HG02884 (cell line): ENCODE data around the gene C1GALT1C1L.
A peak's percentile ranks its signal among the peaks of the same experiment; 100 is the strongest.
"Not testable (repeated sequence)": the region's sequence is repeated elsewhere in the genome, so short reads cannot be mapped to it uniquely, and the experiment has no call there.

ENCODE experiments used
- ATAC-seq: cut with Tn5 transposase; IDR thresholded peaks from one replicate; pipeline ENCODE4 v1.9.1; 2021; ENCODE audit warnings: mild to moderate bottlenecking, moderate library complexity; ENCODE audit not compliant: unreplicated experiment

C1GALT1C1L gene

DNA sequence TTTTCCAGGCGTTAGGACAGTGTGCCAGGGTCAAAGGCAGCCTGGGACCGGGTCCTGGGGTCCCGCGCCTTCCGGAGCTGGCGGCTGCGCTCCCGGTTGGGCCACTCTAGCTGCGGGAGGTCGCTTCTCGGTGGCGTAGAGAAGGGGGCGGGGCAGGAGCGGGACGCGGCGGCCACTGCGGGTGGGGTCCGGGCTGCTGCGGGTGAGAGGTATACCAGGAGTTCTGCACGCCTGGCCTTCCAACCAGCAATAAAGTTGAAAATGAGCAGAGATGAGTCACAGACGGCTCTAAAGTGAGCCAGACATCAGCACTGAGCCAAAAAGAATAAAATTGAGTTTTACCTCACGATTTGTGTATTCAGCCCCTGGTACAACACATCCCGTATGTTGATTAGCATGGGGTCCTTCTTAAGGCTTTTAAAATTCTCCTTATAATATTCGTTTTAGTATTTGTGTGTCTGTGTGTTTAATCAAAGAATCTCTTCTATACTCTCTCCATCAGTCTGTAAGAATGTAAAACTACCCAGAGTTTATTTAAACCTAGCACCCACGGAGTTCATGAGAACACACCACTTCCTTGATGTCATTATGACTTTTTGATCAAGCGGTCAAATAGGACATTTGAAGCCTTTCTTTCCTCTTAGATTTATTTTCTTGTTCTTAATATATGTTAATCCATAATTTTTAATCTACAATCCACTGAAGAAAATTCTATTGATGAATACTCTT, at the start of gene C1GALT1C1L:
C1GALT1C1L (minus strand) TSS at position 108 of the 729 bp plus-strand sequence; CDS start at position 1, 107 bp downstream.
- ATAC-seq, result no peak

DNA sequence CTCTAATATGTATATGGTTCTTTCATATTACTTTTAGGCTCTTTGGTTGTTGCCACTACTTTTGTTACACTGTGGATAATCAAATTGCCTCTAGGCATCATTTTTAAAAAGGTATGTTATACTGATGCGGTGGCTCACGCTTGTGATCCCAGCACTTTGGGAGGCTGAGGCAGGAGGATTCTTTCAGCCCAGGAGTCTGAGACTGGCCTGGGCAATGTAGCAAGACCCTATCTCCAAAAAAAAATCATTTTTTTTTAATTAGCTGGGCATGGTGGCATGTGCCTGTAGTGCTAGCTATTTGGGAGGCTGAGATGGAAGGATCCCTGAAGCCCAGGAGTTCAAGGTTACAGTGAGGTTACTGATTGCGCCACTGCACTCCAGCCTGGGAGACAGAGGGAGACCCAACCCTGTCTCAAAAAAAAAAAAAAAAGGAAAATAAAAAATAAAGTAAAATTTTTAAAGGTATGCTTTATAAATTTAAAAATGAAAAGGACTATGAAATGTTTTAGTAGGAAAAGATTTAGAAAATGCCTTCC, 49.5 kb upstream of the C1GALT1C1L start:
- ATAC-seq, result no peak

DNA sequence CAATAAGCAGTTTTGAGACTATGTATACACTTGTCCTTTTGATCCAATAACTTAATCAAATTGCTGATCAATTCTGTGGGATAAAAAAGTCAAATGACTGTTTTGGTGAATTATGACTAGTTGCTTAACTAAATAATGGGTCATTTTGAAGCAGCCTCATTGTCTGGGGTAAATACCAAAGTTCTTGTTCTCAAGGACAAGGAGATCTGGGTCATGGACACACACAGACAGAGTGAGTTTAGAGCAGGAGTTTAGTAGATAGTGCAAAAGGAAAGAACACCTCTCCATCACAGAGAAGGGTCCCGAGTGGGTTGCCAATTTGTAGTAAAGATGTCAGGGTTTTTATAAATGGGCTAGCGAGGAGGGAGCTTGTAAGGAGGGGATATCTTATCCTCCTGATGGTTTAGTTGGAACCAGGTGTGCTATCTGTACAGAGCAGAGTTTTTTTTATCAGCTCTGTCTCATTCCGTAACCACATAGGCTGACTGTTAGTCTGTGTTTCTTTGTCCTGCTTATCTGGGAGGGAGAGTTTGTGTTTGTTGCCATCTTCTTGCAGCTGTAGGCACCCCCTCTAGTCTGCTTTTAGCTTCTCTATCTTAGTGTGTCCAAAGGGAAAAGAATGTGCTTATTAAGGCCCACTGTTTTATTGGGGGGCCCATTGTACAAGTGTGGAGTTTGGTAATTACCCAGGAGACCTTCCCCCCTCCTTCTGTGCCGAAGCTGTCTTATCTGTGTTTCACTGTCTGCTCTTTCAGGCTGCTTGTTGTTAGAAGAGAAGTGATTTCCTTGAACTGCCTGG, 48.7 kb upstream of the C1GALT1C1L start:
- ATAC-seq, result no peak

DNA sequence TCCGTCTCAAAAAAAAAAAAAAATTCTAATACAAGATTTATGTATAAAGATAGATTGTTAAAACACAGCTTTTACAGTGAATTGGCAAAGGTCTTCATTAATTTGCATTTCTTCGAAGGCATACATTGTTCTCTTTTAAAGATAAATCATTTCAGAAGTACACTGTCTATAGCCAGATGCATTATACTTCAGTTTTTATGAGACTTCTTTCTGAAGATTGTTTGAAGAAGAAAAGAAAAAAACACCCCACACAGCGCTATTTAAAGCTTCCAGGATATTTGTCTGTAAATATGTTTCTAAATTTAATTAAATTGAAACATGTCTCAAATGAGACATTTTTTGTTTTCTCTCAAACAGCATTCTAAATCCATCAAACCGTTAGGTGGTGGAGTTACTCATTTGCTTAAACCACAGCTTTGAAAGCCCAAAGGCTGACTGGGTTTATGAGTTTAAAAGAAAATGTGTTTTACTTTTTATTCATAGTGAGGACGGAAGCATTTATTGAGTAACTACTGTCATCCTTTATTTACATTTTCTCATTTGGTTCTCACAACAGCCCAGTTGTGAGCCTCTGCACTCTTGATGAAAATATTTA, 42.4 kb upstream of the C1GALT1C1L start:
- ATAC-seq, result peak; percentile 78

DNA sequence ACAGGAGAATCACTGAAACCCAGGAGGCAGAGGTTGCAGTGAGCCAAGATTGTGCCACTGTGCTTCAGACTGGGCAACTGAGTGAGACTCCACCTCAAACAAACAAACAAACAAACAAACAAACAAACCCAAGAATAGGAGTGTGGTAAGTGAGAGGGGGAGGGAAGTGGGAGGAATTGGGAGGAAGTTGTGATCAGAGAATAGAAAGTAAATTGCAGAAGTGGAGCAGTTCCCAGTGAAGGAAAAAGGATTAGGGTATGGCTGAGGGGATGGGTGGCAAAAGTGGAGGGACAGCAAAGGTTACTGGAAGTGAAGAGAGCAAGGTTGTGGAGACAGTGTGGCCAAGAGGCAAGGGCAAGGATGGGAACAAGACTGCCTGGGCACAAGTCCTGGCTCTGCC, 41.1 kb upstream of the C1GALT1C1L start:
- ATAC-seq, result no peak

DNA sequence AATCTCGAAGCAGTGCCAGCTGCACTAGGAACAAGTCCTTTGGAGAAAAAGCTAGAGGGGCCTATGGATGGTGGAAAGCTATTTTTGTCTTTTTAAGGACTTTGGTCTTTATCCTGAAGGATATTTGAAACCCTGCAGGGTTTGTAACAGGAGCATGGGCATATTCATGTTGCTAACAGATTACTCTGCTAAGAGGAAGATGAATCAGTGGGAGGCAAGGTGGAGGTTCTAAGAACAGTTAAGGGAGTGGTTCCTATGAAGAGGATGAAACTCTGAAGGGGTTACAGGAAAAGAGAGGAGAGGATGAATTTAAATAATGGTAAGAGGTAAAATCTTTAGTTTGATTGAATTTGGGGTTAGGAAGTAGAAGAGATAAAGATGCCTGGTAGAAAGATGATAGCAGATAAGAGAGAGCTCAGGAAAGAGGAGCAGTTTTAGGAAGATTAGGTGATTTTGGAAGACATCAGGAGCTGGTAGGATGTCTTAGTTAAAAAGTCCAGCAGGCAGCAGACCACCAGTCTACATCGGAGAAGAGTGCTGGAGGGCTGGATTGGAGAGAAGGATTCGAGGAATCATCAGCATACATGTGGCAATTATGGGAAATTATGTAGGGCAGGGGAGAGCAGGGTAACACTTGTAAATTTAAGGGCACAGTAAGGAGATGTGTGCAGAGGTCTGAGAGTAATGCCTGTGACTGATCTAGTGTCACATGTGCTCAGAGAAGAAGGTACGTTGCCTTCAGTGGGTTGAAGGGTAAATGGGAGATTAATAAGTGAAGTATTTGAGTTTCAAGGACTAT, 39.3 kb upstream of the C1GALT1C1L start:
- ATAC-seq, result no peak

DNA sequence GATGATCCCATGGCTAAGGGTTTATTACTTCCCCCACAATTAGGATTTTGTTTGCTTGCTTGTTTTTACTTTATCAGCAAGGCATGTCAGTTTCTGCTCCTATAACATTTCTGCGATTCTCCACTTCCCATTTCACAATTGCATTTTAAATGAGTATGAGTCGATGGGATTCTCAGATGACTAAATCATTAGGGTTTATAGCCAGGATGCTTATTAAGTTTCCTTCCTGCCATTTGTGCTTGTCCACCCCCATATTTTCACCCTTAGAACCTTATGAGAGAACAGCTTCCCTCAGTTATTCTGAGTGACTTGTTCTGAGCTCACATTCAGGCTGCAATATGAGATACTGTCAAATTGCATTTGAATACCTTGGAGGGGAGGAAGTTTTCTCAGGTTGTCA, 37.9 kb upstream of the C1GALT1C1L start:
- no peak for ATAC-seq

DNA sequence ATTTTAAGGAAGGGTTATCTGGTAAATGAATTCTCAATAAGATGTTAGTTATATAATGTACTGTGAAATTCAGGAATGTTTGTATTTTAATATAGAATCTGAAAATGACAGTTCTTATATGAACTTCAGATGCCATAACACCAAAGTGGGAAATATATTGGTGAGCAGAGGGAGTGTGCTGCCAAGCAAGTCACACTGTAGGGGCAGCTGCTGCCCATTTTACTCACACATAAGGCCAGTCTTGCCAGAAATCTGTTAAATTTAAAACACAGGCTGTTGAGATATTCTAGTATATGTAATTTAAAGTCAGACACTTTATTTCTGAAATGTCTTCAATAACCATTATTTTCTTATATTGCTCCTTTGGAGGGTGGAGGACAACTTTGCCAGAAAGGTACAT, 34.6 kb upstream of the C1GALT1C1L start:
- no peak for ATAC-seq

DNA sequence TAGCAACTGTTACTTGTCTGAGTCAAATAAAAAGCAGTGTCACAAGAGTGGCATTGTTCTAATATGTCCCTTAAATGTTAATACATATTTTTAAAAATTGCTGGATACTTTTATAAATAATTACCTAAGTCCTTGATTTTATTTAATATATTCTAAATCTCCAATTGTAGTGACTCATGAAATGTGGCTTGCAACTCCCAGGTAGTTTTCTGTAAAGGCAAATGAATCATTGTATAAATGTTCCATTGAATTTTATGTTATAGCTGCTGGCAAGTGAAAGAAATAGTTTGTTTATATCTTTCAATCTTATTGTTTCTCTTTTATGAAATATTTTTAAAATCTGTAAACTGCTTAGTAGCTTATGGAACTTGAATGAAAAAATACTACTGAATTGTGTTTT, 32.7 kb upstream of the C1GALT1C1L start:
- ATAC-seq, result no peak

DNA sequence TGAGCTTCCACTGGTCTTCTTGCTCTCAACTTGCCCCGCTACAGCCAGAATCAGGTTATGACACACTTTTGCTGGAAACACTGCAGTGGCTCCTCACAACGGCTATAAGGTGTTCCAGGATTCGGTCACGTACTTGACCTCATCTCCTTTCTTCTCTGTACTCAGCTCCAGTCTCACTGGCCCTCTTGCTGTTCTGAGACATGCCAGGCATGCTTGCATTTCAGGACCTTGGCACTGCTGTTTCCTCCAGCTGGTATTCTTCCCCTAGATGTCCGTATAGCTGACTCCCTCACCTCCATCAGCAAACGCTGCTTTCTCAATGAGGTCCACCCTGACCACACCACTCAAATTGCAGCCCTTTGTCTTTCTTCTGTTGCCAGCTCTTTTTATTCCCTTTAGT, 31.9 kb upstream of the C1GALT1C1L start:
- ATAC-seq, result no peak

DNA sequence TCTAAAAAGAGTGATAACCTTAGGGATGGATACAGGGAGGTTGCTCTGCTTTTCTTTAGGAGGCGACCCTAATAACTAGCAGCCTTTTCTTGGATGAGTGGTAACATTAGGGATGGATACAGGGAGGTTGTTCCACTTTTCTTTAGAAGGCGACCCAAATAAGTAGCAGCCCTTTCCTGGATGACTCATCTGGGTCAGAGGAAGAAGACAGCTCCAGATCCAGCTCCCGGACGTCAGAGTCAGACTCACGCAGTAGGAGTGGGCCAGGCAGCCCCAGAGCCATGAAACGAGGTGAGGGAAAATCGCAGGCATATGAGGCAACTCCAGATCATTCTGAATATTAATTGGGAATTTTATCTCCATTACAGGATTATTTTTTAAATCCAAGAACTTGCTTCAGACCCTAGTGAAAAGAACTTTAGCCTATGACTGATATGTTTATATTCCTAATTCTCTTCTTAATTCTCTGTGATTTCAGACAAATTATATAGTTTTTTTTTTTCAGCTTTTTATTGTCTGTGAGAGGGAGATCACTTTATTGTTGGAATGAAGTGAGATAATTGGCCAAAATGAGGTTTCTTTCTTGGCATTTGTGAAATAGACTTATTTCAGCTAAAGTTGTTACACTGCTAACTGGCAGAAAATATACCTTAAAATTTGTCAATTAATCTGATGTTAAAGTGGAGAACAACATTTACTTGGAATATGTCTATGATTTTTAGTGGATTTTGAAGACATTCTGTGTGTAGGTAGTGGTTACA, 31.2 kb upstream of the C1GALT1C1L start:
- ATAC-seq, result no peak

DNA sequence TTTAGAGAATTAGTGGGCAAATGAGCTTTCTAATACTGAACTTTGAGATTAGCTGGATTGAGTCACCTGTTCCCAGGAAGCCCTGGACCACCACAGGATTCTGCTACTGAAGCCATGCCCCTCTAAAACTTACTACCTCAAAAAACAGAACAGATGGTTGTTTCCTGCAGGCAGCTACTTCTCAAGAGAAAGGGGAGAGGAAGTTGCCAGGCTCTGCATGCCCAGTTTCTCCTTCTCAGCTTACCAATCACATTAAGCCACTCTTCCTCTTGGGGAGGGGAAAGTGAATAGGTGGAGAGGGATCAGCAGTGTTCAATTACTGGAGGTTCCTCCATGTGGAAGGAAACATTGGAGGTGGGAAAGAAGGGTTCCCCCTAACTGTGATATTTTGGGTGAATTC, 24.9 kb upstream of the C1GALT1C1L start:
- ATAC-seq, result no peak

DNA sequence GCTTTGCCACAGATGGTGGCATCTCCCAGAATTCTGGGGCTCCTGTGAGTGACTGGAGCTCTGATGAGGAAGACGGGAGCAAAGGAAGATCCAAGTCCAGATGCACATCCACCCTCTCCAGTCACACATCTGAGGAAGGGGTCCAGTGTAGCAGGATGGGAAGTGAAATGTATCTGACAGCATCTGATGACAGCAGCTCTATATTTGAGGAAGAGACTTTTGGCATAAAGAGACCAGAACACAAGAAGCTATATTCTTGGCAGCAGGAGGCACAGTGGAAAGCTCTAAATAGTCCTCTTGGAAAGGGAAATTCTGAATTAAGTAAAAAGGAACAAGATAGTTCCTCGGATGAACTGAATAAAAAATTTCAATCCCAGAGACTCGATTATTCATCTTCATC, 23.5 kb upstream of the C1GALT1C1L start:
- ATAC-seq, result no peak

DNA sequence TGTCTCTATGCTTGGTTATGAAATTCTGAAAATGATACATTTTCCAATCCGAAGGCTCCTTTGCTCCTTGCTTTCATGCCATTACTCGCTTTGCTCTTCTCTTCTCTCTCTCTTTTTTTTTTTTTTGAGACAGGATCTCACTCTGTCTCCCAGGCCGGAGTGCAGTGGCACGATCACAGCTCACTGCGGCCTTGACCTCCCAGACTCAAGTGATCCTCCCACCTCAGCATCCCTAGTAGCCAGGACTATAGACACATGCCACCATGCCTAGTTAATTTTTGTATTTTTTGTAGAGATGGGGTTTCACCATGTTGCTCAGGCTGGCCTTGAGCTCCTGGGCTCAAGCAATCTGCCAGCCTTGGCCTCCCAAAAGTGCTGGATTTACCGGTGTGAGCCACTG, 21.9 kb upstream of the C1GALT1C1L start:
- not testable (repeated sequence) for ATAC-seq

DNA sequence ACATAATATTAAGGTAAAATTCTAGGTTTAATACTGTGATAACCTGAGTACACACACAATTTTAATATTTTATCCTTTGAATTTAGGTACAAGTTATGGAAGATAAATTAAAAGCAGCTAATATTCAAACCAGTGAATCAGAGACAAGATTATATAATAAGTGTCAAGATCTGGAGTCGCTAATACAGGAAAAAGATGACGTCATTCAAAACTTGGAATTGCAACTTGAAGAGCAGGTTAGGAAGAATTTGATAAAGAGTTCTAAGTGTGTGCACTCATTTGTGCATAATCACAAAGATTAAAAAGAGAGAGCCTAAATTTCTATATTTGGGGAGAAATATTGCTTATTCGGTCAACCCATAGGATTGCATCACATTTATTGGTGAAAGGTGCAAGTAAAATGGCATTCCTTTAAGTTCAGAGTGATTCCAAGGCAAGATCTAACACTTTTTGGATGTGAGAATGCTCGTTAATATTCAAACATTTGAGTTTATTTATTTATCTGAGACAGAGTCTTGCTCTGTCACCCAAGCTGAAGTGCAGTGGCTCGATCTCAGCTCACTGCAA, 16.3 kb upstream of the C1GALT1C1L start:
- no peak for ATAC-seq

DNA sequence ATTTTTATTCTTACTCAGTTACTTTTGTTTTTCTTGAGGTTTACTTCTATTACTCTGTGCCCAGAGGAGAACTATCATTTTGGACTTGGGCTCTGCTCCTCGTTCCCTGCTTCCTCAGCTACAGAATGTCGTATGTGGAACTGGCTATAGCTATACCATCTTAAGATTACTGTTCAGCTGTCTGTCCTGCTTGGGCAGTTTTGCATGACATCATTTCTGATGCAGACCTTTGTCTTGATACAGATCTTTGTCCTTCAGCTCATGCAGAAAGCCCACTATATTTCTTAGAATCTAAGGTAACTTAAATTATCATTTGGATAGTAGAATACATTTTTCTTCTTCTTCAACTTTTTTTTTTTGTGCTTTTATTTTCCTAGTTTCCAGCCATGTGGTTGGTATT, 13.8 kb upstream of the C1GALT1C1L start:
- ATAC-seq, result no peak

DNA sequence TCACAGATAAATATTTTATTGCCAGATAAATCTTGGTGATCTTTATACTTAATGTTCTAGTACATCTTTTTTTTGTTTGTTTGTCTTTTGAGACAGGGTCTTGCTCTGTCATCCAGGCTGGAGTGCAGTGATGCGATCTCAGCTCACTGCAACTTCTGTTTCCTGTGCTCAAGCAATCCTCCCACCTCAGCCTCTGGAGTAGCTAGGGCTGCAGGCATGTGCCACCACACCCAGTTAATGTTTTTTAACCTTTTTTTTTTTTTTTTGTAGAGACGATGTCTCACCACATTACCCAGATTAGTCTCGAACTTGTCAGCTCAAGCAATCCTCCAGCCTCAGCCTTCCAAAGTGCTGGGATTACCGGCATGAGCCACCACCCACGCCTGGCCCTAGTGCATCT, 9.1 kb upstream of the C1GALT1C1L start:
- no peak for ATAC-seq

DNA sequence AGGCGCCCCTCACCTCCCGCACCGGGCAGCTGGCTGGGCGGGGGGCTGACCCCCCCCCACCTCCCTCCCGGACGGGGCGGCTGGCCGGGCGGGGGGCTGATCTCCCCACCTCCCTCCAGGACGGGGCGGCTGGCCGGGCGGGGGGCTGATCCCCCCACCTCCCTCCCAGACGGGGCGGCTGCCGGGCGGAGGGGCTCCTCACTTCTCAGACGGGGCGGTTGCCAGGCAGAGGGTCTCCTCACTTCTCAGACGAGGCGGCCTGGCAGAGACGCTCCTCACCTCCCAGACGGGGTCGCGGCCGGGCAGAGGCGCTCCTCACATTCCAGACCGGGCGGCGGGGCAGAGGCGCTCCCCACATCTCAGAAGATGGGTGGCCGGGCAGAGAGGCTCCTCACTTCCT, 1.6 kb upstream of the C1GALT1C1L start:
- ATAC-seq, result not testable (repeated sequence)

DNA sequence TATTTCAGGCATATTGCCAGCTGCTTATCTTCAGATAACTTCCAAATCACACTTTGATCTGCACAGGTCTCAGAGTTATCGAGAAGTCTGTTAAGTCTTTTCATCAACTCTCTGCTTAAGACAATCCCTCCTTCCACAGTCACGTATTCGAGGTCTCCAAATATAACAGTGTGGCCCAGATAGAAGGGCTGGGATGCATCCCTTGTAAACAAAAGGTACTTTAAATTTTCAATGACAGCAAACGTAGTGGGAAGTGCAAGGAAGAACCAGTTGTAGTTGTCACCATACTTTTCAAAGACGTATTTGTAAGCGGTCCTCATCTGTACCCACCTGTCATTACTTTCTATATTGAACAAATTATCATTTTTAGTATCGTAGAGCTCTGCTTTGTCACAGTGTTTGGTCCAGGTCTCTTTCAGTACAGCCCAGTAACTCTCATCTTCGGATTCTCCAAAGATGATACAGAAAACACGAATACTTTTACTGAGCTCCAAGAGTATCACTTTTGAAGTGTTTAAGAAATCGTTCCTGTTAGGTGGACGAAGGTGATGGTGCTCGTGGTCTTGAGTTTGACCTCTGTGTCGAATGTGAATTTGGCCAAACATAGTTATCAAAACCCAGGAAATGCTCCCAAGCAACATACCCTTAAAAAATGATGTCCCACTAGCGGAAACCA, 445 bp downstream of the C1GALT1C1L start:
- ATAC-seq, result no peak
